ENCODE measurements around the gene MAFF.

Gene MAFF

DNA sequence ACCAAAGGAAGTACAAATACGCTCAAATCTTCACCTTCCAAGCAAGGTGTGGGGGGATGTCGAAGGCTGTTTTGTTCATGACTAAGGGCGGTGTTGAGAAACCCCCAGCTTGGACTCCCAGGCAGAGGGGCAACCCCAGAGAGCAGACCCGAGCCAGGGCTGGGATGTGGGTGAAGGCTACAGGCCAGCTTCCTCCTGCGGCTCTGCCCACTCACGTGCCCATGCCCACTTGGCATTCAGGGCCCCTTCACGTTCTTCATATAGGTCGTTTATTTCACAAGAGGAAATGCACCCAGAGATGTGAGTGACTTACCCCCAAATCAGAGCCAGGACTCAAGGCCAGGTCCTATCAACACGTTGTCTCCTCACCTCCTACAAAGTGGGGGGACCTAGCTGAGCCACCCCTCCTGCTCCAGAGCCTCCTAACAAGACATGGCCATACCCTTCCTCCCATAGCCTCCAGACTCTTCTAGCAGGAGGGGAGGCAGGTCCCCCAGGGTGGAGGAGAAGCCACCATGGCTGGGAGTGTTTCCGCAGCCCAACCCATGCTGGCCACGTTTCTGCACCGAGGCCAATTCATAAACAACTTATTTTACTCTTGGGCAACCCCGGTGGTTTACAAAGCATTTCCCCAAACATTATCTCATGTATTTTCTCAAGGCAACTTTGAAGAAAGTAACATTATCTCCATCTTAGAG, 49.0 kb downstream of the MAFF start:
- Mint-ChIP-seq H3K4me1 (ENCODE audit: low read depth) (peaks cover 1% of the 10 kb centered on the region), H3K4me3 (no peak overlapping the region), H3K36me3 (ENCODE audit: low read depth) (peaks cover 25% of the 10 kb centered on the region), H3K9me3 (no peaks in the 10 kb centered on the region), H3K27me3 (no peaks in the 10 kb centered on the region), H3K27ac (no peak overlapping the region)
- DNase-seq, result no peak

DNA sequence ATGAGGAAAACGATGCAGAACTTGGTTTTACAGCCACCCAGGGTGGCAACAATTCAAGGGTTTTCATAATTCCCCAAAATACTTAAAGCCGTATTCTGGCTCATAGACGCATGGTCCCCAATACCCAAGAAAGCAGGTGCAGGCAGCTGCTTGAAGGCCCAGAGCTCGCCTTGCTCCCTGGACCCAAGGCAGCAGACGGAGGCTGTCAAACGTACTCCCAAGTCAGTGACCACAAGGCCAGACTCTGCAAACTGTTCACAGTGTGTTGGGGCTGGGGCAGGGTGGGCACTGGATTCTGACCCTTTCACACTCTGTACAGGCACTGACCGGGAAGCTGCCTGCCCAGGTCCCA, 49.5 kb downstream of the MAFF start:
- Mint-ChIP-seq H3K27me3 (no peaks in the 10 kb centered on the region), H3K4me3 (no peak overlapping the region), H3K27ac (no peak overlapping the region), H3K4me1 (ENCODE audit: low read depth) (peaks cover 1% of the 10 kb centered on the region), H3K9me3 (no peaks in the 10 kb centered on the region), H3K36me3 (ENCODE audit: low read depth) (peaks cover 24% of the 10 kb centered on the region)
- no peak for DNase-seq

DNA sequence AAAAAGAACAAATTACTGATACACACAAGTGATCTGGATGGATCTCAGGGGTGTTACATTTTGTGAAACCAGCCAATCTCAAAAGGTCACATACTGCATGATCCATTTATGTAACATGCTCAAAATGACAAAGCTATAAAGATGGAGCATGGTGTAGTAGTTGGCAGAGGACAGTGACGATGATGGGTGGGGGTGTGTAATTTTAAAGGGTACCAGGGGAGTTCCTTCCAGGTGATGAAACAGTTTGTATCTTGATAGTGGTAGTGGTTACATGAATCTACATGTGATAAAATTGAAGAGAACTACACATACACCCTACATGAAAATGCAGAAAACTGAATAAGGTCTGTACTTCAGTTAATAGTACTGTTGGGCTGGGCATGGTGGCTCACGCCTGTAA, 53.9 kb downstream of the MAFF start:
- Mint-ChIP-seq H3K36me3 (ENCODE audit: low read depth) (peaks cover 3% of the 10 kb centered on the region), H3K4me1 (ENCODE audit: low read depth) (peaks cover 7% of the 10 kb centered on the region), H3K27ac (no peak overlapping the region), H3K4me3 (no peak overlapping the region), H3K27me3 (no peaks in the 10 kb centered on the region), H3K9me3 (no peaks in the 10 kb centered on the region)
- DNase-seq, result no peak

DNA sequence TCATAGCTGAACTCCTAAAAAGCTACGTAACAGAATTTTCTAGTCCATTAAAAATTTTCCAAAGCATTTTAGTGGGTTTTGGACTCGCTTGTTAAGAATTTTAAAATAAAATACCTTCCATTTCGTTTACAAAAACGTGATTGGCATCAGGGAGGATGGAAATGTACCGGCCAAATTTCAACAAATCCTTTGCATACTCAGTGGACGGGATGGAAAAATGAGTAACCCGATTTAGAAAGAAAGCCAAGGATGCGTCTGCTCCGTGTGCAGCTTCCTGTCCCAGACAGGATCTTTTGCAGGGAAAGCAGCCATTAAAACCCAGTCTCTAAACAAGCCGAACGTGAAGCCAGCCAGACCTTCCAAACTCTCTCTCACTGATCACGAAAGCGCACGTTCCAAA, 55.4 kb downstream of the MAFF start:
- no peaks in the 10 kb centered on the region for H3K27me3 Mint-ChIP-seq
- no peak overlapping the region for H3K27ac Mint-ChIP-seq
- H3K4me3 Mint-ChIP-seq, result no peak overlapping the region
- no peaks in the 10 kb centered on the region for H3K9me3 Mint-ChIP-seq
- H3K4me1 Mint-ChIP-seq (ENCODE audit: low read depth), result peaks cover 15% of the 10 kb centered on the region
- H3K36me3 Mint-ChIP-seq (ENCODE audit: low read depth), result no peaks in the 10 kb centered on the region
- DNase-seq, result no peak

- no peak overlapping the region for H3K4me3 Mint-ChIP-seq
- DNase-seq, result no peak
- no peaks in the 10 kb centered on the region for H3K27me3 Mint-ChIP-seq
- H3K27ac Mint-ChIP-seq, result no peak overlapping the region
- H3K9me3 Mint-ChIP-seq, result no peaks in the 10 kb centered on the region
- H3K36me3 Mint-ChIP-seq (ENCODE audit: low read depth), result no peaks in the 10 kb centered on the region
- H3K4me1 Mint-ChIP-seq (ENCODE audit: low read depth), result peaks cover 19% of the 10 kb centered on the region
Measured at GRCh38 chr22:38257650-38258250, 56.0 kb downstream of the MAFF start.

- Mint-ChIP-seq H3K36me3 (ENCODE audit: low read depth) (peaks cover 5% of the 10 kb centered on the region), H3K27me3 (no peaks in the 10 kb centered on the region), H3K4me3 (no peak overlapping the region), H3K4me1 (ENCODE audit: low read depth) (peaks cover 23% of the 10 kb centered on the region), H3K27ac (no peak overlapping the region), H3K9me3 (no peaks in the 10 kb centered on the region)
- no peak for DNase-seq
Measured at GRCh38 chr22:38258895-38259294, 57.1 kb downstream of the MAFF start.

DNA sequence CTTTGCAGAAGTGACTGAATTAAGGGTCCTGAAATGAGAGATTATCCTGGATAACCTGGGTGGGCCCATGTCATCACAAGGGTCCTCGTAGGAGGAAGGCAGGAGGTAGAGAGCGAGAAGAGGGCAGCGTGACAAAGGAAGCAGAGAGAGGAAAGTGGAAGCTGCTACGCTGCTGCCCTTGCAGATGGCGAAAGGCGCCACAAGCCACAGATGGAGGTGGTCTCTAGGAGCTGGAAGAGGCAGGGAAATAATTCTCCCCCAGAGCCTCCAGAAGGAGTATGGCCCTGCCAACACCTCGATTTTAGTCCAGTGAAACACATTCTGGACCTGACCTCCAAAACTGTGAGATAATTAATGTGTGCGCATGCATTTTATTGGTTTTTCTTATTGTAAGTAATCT, 57.6 kb downstream of the MAFF start:
- no peak overlapping the region for H3K27ac Mint-ChIP-seq
- no peak overlapping the region for H3K4me3 Mint-ChIP-seq
- H3K27me3 Mint-ChIP-seq, result no peaks in the 10 kb centered on the region
- no peak for DNase-seq
- peaks cover 24% of the 10 kb centered on the region for H3K4me1 Mint-ChIP-seq (ENCODE audit: low read depth)
- H3K36me3 Mint-ChIP-seq (ENCODE audit: low read depth), result peaks cover 6% of the 10 kb centered on the region
- H3K9me3 Mint-ChIP-seq, result no peaks in the 10 kb centered on the region

DNA sequence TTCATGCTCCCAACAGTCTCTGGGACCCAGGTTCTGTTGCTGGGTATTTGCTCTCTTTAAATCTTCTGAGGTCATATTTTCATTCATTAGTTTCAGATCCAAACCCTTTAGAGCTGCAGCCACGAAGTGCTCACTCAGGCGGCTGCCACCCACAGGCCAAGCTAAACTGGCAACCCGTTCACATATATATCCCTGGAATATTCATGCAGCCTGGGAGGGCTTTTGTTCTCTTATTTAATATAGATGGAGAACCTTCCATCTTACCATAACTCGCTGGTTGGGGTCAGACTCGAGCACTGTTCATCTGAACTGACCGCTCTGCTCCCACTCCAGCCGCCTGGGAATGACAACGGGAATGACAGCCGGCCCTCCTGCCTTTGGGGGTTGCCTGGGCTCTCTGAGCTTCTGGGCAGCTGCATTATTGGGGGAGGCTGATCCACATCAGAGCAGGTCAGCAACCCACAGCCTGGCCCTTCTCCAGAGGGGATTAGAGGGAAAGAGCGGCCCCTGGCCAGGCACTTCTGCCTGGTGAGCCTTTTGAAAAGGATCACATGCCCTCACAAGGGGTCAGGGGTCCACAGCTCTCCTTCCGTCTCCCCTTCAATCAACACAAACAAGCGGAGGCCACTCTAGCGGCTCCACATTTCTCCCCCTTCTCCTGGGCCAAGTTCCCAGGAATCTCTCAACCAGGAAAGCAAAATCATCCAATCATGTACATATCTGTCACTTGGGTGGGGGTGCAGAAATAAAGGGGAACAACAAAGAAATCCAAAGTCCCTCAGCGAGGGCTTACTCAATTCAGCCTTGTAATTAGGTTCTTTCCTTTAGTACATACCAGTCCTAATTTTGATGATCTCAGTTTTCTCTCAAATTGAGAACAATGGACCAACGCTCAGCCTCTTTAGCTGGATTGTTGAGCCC, 59.2 kb downstream of the MAFF start:
- no peak for DNase-seq
- no peaks in the 10 kb centered on the region for H3K9me3 Mint-ChIP-seq
- H3K36me3 Mint-ChIP-seq (ENCODE audit: low read depth), result peaks cover 9% of the 10 kb centered on the region
- H3K27ac Mint-ChIP-seq, result peak overlapping the region; percentile 75
- H3K27me3 Mint-ChIP-seq, result no peaks in the 10 kb centered on the region
- no peak overlapping the region for H3K4me3 Mint-ChIP-seq
- peaks cover 37% of the 10 kb centered on the region for H3K4me1 Mint-ChIP-seq (ENCODE audit: low read depth)

- peaks cover 48% of the 10 kb centered on the region for H3K4me1 Mint-ChIP-seq (ENCODE audit: low read depth)
- no peaks in the 10 kb centered on the region for H3K27me3 Mint-ChIP-seq
- H3K4me3 Mint-ChIP-seq, result no peak overlapping the region
- peaks cover 9% of the 10 kb centered on the region for H3K36me3 Mint-ChIP-seq (ENCODE audit: low read depth)
- DNase-seq, result peak; percentile 56
- H3K27ac Mint-ChIP-seq, result peak overlapping the region; percentile 22
- H3K9me3 Mint-ChIP-seq, result no peaks in the 10 kb centered on the region
Measured at GRCh38 chr22:38262051-38262795, 60.4 kb downstream of the MAFF start.

DNA sequence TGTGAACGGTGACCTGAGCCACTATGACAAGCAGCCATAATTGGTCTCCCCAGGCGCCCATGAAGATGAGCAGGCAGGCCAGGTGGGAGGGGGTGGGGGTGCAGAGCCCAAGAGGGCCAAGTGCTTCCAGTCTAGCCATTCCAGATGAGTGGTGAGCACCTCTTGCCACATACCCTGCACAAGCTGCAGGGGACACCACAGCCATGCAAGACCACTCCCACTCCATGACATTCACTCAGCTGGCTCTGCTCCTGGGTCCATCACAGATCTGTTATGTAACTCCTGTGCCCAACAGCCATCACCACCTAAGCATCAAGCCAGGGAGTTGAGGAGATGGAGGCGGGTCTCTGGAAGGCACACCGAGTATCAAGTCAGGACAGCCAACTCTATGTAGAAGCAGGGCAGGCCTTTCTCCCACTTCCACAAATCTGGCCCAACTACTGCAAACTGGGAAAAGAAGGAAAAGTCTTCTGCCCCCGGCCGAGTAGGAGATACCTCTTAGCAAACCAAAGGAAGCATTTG, 62.6 kb downstream of the MAFF start:
- Mint-ChIP-seq H3K36me3 (ENCODE audit: low read depth) (peaks cover 9% of the 10 kb centered on the region), H3K27me3 (no peaks in the 10 kb centered on the region), H3K9me3 (no peaks in the 10 kb centered on the region), H3K4me1 (ENCODE audit: low read depth) (peaks cover 62% of the 10 kb centered on the region), H3K4me3 (no peak overlapping the region), H3K27ac (no peak overlapping the region)
- DNase-seq, result no peak
